Activated CD4-positive, alpha-beta T cell treated with anti-CD3 and anti-CD28 coated beads for 4 hours (primary cell): ENCODE measurements around the gene STUM.

Source experiments
- DNase-seq, 2 donors: peaks; one replicate each; pipeline ENCODE4 v3.0.0-alpha.2; 2020

STUM gene

DNA sequence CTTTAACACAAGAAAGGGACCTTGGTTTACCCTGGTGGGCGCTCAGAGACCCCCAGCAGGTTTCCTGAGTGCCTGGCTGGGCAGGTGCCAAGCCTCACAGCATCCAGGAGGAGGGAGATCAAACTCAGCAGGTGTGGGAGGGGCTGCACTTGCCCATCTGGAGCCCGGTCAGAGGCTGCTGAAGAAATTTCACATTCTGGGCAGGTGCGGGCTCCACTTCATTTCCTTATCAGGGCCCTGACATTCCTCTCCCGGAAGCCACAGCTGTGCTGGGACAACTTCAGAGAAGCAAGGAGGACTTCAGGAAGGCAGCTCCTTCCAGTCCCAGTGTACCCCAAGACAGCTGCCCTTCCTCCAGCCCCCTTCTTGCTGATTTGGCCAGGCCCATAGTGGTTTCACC is 107.6 kb downstream of the STUM start:
- DNase-seq = no peak

GRCh38 chr1:226656601-226657277 is 108.2 kb downstream of the STUM start:
- no peak for DNase-seq

DNA sequence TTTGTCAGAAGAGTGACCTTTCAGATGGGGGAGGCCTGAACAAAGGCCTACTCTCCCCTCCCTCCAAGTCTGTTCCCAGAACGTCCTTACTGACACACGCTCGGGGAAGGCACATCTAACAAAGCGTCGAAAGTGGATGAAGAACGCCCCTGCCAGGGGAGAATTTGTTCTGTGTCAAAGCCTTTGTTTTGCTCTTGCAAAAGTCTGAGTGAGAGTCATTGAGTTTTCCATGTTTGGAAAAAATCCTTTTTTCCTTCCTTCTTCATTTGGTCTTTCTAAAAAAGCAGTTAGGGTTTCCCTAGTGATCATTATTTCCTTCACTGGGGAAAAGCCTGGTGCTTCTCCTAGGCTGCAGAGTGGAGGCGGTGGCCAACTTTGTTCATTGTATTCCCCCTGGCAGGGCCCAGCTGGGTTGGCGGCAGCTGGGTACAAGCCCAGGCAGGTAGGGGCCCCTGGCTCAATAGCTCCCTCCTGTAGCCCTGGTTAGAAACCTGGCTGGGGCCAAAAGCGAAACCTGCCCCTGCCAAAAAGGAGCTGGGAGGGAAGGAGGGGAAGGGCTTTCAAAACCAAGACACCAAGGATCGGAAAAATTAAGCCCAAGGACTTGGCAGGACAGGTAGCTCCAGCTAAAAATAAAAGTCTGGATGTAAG is 109.5 kb downstream of the STUM start:
- DNase-seq = no peak

GRCh38 chr1:226658546-226659125 is 110.1 kb downstream of the STUM start:
- no peak for DNase-seq
